Osteocyte (in vitro differentiated cells): ENCODE results near the gene ERLIN1. TPM values are rescaled to one million over a fixed set of nuclear protein-coding genes. Genes with fewer than 3 reads are reported as not detected.

Experiments used
- DNase-seq: peaks from one replicate; pipeline ENCODE4 v3.0.0; 2021; ENCODE audit warnings: mixed read lengths; ENCODE audit not compliant: unreplicated experiment; ENCODE audit errors: extremely low spot score
- H3K27ac Mint-ChIP-seq: one replicate; pipeline ENCODE4 v1.8.0; 2021; ENCODE audit warnings: mild to moderate bottlenecking, mixed read lengths; ENCODE audit not compliant: unreplicated experiment
- H3K27me3 Mint-ChIP-seq: one replicate; pipeline ENCODE4 v1.8.0; 2021; ENCODE audit warnings: mixed read lengths; ENCODE audit not compliant: unreplicated experiment
- H3K36me3 Mint-ChIP-seq: one replicate; pipeline ENCODE4 v1.8.0; 2021; ENCODE audit warnings: mixed read lengths; ENCODE audit not compliant: unreplicated experiment
- H3K4me1 Mint-ChIP-seq: one replicate; pipeline ENCODE4 v1.8.0; 2021; ENCODE audit warnings: mixed read lengths; ENCODE audit not compliant: unreplicated experiment
- H3K4me3 Mint-ChIP-seq: one replicate; pipeline ENCODE4 v1.8.0; 2021; ENCODE audit warnings: mild to moderate bottlenecking, moderate library complexity, mixed read lengths; ENCODE audit not compliant: unreplicated experiment
- H3K9me3 Mint-ChIP-seq: one replicate; pipeline ENCODE4 v1.8.0; 2021; ENCODE audit warnings: mixed read lengths; ENCODE audit not compliant: unreplicated experiment
- CTCF ChIP-seq: fragments of 200-600 bp; sonication (generic); IDR thresholded peaks from 2 replicates; pipeline ENCODE4 v1.5.0; 2021; ENCODE audit warnings: antibody characterized with exemption, mild to moderate bottlenecking, moderate library complexity
- total RNA-seq: library from RNA; stranded (reverse); gene quantifications from 2 replicates; pipeline ENCODE4 v1.2.1, GENCODE V29; 2021

The ERLIN1 gene
- total RNA-seq, 1 donor from 2014 or later, result 28.2 TPM

GRCh38 chr10:100146398-100146797, 39.4 kb downstream of the ERLIN1 start:
- H3K36me3 Mint-ChIP-seq, result peaks cover 7% of the 10 kb centered on the region
- H3K4me3 Mint-ChIP-seq, result no peak overlapping the region
- no peaks in the 10 kb centered on the region for H3K4me1 Mint-ChIP-seq
- no peak for DNase-seq
- no peak for TF ChIP-seq CTCF
- H3K9me3 Mint-ChIP-seq, result no peaks in the 10 kb centered on the region
- peaks cover 24% of the 10 kb centered on the region for H3K27me3 Mint-ChIP-seq
- no peak overlapping the region for H3K27ac Mint-ChIP-seq

GRCh38 chr10:100143756-100144155, 42.1 kb downstream of the ERLIN1 start:
- peaks cover 46% of the 10 kb centered on the region for H3K27me3 Mint-ChIP-seq
- no peaks in the 10 kb centered on the region for H3K36me3 Mint-ChIP-seq
- no peak overlapping the region for H3K4me3 Mint-ChIP-seq
- no peaks in the 10 kb centered on the region for H3K9me3 Mint-ChIP-seq
- no peak overlapping the region for H3K27ac Mint-ChIP-seq
- no peak for TF ChIP-seq CTCF
- no peaks in the 10 kb centered on the region for H3K4me1 Mint-ChIP-seq
- no peak for DNase-seq

- no peak for DNase-seq
- no peak for TF ChIP-seq CTCF
- no peaks in the 10 kb centered on the region for H3K9me3 Mint-ChIP-seq
- peaks cover 56% of the 10 kb centered on the region for H3K27me3 Mint-ChIP-seq
- H3K4me1 Mint-ChIP-seq, result no peaks in the 10 kb centered on the region
- H3K36me3 Mint-ChIP-seq, result no peaks in the 10 kb centered on the region
- H3K4me3 Mint-ChIP-seq, result no peak overlapping the region
- no peak overlapping the region for H3K27ac Mint-ChIP-seq
Observed at GRCh38 chr10:100141446-100142087, 44.3 kb downstream of the ERLIN1 start.

GRCh38 chr10:100140070-100140469, 45.8 kb downstream of the ERLIN1 start:
- H3K4me3 Mint-ChIP-seq, result no peak overlapping the region
- DNase-seq, result no peak
- peaks cover 71% of the 10 kb centered on the region for H3K27me3 Mint-ChIP-seq
- no peaks in the 10 kb centered on the region for H3K4me1 Mint-ChIP-seq
- no peaks in the 10 kb centered on the region for H3K36me3 Mint-ChIP-seq
- no peaks in the 10 kb centered on the region for H3K9me3 Mint-ChIP-seq
- no peak overlapping the region for H3K27ac Mint-ChIP-seq
- TF ChIP-seq CTCF, result no peak

GRCh38 chr10:100138921-100139496, 46.8 kb downstream of the ERLIN1 start:
- Mint-ChIP-seq H3K9me3 (no peaks in the 10 kb centered on the region), H3K36me3 (no peaks in the 10 kb centered on the region), H3K27ac (no peak overlapping the region), H3K27me3 (peaks cover 71% of the 10 kb centered on the region), H3K4me1 (no peaks in the 10 kb centered on the region), H3K4me3 (no peak overlapping the region)
- no peak for DNase-seq
- no peak for TF ChIP-seq CTCF
